NCI-H2196 (cell line): ENCODE data around the gene GOT1.

Experiments used
- DNase-seq: peaks from one replicate; lab custom pipeline; 2025; ENCODE audit not compliant: unreplicated experiment; lab: John Stamatoyannopoulos, UW

The GOT1 gene

GRCh38 chr10:99365311-99365710, 65.1 kb downstream of the GOT1 start:
- no peak for DNase-seq

DNA sequence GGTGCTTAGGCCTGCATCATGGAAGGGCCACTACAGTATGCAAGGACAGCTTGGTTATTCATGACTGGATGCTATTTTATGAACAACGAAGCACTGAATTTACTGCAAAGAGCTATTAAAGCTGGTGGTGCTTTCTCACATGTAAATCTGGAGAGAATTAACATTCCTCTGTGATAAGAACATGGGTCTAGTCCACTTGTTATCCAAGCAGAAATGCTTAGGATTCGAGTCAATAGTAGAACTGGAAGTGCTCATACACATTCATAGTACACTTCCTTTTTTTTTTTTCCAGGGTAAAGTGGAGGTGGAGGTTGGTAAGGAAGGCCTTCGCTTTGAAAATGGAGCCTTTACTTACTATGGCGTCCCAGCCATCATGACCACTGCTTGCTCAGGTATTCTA, 66.3 kb downstream of the GOT1 start:
- DNase-seq, result no peak

- no peak for DNase-seq
Observed at GRCh38 chr10:99360934-99361333, 69.5 kb downstream of the GOT1 start.

DNA sequence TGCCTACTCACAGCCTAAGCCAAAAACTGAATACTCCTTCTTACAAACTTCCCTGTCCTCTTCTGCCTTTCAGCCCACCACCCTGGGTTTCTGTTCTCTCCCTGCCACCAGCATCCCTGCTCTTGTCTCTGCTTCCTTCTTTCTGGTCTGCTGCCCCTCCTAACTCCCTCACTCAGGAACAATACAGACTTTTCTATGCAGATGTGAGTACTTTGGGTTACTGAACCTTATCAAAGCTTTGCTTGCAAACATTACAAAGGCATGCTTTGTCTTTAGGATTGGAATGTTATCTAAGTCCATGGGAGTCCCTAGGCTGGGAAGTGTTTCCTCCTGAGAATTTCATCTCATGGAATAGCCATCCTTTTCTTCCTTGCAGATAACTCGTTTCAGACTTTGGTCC, 72.3 kb downstream of the GOT1 start:
- no peak for DNase-seq

GRCh38 chr10:99357691-99358090, 72.7 kb downstream of the GOT1 start:
- DNase-seq, result no peak

DNA sequence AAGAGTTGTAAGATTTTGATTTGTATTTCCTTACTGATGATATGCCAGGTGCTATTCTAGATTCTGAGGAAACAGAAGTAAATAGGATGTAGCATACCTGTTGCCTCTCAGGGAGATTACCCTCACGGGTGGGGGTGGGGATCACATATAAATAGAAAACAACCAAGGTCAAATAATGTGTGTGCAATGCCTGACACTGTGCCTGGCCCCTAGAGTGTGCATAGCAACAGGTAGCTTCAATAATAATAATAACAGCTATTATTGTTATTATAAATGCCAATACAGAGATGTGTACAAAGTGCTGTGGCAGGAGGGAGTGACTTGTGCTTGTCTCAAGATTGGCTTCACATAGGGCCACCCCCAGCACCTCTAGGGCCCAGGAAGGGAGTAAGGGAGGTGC, 77.2 kb downstream of the GOT1 start:
- DNase-seq, result no peak

DNA sequence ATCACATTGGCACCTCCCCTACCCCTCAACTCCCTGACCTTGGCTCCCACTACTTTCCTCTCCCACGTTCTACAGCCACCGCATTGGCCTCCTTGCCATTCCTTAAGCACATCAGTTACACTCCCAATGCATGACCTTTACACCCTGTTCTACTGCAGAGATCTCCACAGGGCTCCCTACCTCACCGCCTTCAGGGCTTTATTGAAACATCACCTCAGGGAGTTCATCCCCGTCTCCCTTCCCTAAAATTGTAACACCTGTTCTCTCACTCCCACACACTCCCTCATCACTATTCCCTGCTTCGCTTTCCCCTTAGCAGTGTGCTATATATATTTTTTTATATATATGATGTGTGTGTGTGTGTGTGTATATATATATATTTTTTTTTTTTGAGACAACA, 82.8 kb downstream of the GOT1 start:
- no peak for DNase-seq
